Retinal pigment epithelial cell (primary cell): ENCODE measurements around the gene TXNDC8.
"Not testable (repeated sequence)": the region's sequence is repeated elsewhere in the genome, so short reads cannot be mapped to it uniquely, and the experiment has no call there.

ENCODE experiments used
- DNase-seq: peaks from one replicate; pipeline ENCODE4 v3.0.0-alpha.2; 2010; ENCODE audit warnings: low read depth
- H3K4me3 ChIP-seq: 2 replicates; pipeline ENCODE4 v1.5.1; 2011; ENCODE audit warnings: mild to moderate bottlenecking, low read length, control low read depth, moderate library complexity
- CTCF ChIP-seq: conservative IDR thresholded peaks from 2 replicates; pipeline ENCODE4 v1.5.1; 2011; ENCODE audit warnings: low read depth, low read length, control low read depth, inconsistent platforms

The TXNDC8 gene

GRCh38 chr9:110337727-110338126 is at the start of gene TXNDC8:
Gene TXNDC8, minus strand, starts transcription at chr9:110337863.
- no peak for DNase-seq
- no peak for TF ChIP-seq CTCF

DNA sequence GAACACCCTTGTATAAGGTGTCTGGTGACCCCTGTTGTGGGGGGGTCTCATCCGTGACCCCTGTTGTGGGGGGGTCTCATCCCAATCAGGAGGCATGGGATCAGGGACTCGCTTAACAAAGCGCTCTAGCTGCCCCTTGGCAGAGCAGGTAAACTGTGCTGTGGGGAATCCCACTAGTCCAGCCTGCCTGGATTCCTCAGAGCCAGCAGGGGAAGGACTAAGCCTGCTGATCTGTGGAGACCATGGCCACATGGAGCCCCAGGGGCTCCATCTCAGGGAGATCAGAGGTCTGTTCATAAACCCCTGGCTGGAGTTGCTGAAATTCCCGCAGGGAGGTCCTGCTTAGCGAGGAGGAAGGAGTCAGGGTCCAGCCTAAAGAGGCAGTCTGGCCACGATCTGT is 45.8 kb upstream of the TXNDC8 start:
- no peak for TF ChIP-seq CTCF
- no peak overlapping the region for H3K4me3 ChIP-seq
- no peak for DNase-seq

More at GRCh38 chr9:110337727-110338126, at the start of gene TXNDC8:
- H3K4me3 ChIP-seq, result no peak within 1 kb of the TSS

- DNase-seq, result no peak
- no peak overlapping the region for H3K4me3 ChIP-seq
- TF ChIP-seq CTCF, result no peak
These were observed 45.1 kb upstream of the TXNDC8 start for GRCh38 chr9:110382731-110383130.

GRCh38 chr9:110371411-110372007 is 33.8 kb upstream of the TXNDC8 start:
- peak; percentile 21 for DNase-seq
- H3K4me3 ChIP-seq, result no peak overlapping the region
- no peak for TF ChIP-seq CTCF

- H3K4me3 ChIP-seq, result no peak overlapping the region
- TF ChIP-seq CTCF, result no peak
- no peak for DNase-seq
These were observed 32.7 kb upstream of the TXNDC8 start for GRCh38 chr9:110370315-110370714.

- no peak for TF ChIP-seq CTCF
- no peak for DNase-seq
- H3K4me3 ChIP-seq, result no peak overlapping the region
These were observed 26.8 kb upstream of the TXNDC8 start for GRCh38 chr9:110364451-110364850.

- DNase-seq, result not testable (repeated sequence)
These were observed 21.3 kb upstream of the TXNDC8 start for GRCh38 chr9:110358992-110359391.

More at GRCh38 chr9:110358992-110359391, 21.3 kb upstream of the TXNDC8 start:
- H3K4me3 ChIP-seq, result not testable (repeated sequence)
